HG03025 (cell line): ENCODE measurements around the gene ARL6IP5.

ENCODE experiments used
- ATAC-seq: cut with Tn5 transposase; IDR thresholded peaks from one replicate; pipeline ENCODE4 v1.9.1; 2021; ENCODE audit warnings: mild to moderate bottlenecking, moderate library complexity; ENCODE audit not compliant: unreplicated experiment, low FRiP score

Gene ARL6IP5

DNA sequence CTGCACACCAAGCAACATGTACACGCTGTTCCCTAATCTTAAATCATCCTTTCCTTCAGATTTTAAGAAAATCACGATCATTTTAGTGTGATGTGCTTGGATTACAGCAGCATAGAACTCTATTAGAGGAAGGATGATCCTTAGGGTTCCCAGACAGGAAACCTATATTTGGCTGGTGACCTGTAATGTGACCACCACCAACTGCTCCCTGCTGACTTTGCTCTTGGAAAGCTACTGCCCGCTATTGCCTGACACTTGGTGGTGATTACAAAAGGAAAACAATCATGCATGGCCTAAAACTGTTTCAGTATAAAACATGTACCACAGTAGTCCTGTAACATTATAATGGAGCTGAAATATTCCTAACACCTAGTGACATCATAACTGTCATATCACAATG lies 64.8 kb downstream of the ARL6IP5 start:
- no peak for ATAC-seq
